Kidney epithelial cell (primary cell): ENCODE data around the gene TUBB3. TPM values are rescaled to one million over a fixed set of nuclear protein-coding genes. Genes with fewer than 3 reads are reported as not detected.

Source experiments
- DNase-seq: peaks from one replicate; pipeline ENCODE4 v3.0.0-alpha.2; 2010; ENCODE audit warnings: low read depth
- H3K27me3 ChIP-seq: 2 replicates; pipeline ENCODE4 v1.6.0; 2011; ENCODE audit warnings: low read length; ENCODE audit not compliant: control insufficient read depth, insufficient read depth
- H3K36me3 ChIP-seq: 2 replicates; pipeline ENCODE4 v1.5.1; 2011; ENCODE audit warnings: low read length; ENCODE audit not compliant: control insufficient read depth, insufficient read depth
- H3K4me3 ChIP-seq: 2 replicates; pipeline ENCODE4 v1.5.1; 2011; ENCODE audit warnings: low read depth, mild to moderate bottlenecking, control low read depth, low read length
- CTCF ChIP-seq: IDR thresholded peaks from 2 replicates; pipeline ENCODE4 v1.5.1; 2011; ENCODE audit warnings: mild to moderate bottlenecking, moderate library complexity, low read length, control low read depth, inconsistent platforms; ENCODE audit not compliant: insufficient read depth, poor library complexity, severe bottlenecking
- total RNA-seq: library from RNA; depleted of rRNA; stranded (reverse); fragments of >200 nt; gene quantifications from 2 replicates; pipeline ENCODE4 v1.2.3, GENCODE V29; 2015

TUBB3 gene
- total RNA-seq, 1 donor from 2014 or later, result 599 TPM

- no peak for DNase-seq
- H3K4me3 ChIP-seq, result no peak overlapping the region
- TF ChIP-seq CTCF, result no peak
- H3K27me3 ChIP-seq, result no peaks in the 10 kb centered on the region
- H3K36me3 ChIP-seq, result peaks cover 7% of the 10 kb centered on the region
These were observed 39.6 kb upstream of the TUBB3 start for GRCh38 chr16:89883346-89884040.

GRCh38 chr16:89884041-89884421 lies 39.1 kb upstream of the TUBB3 start:
- TF ChIP-seq CTCF, result no peak
- H3K4me3 ChIP-seq, result no peak overlapping the region
- H3K27me3 ChIP-seq, result no peaks in the 10 kb centered on the region
- H3K36me3 ChIP-seq, result peaks cover 5% of the 10 kb centered on the region
- DNase-seq, result no peak

GRCh38 chr16:89887243-89887642 lies 35.9 kb upstream of the TUBB3 start:
- Histone ChIP-seq H3K27me3 (no peaks in the 10 kb centered on the region), H3K36me3 (peaks cover 7% of the 10 kb centered on the region), H3K4me3 (no peak overlapping the region)
- TF ChIP-seq CTCF, result no peak
- no peak for DNase-seq

GRCh38 chr16:89890200-89890599 lies 32.9 kb upstream of the TUBB3 start:
- Histone ChIP-seq H3K4me3 (no peak overlapping the region), H3K36me3 (peaks cover 4% of the 10 kb centered on the region), H3K27me3 (no peaks in the 10 kb centered on the region)
- DNase-seq, result no peak
- TF ChIP-seq CTCF, result no peak

- Histone ChIP-seq H3K4me3 (no peak overlapping the region), H3K36me3 (peaks cover 3% of the 10 kb centered on the region), H3K27me3 (no peaks in the 10 kb centered on the region)
- no peak for TF ChIP-seq CTCF
- DNase-seq, result no peak
These were observed 32.1 kb upstream of the TUBB3 start for GRCh38 chr16:89890886-89891657.
